DMS 273 (cell line): ENCODE results near the gene LGALS14.
A peak's percentile ranks its signal among the peaks of the same experiment; 100 is the strongest.
"Not testable (repeated sequence)": the region's sequence is repeated elsewhere in the genome, so short reads cannot be mapped to it uniquely, and the experiment has no call there.

Experiments used
- DNase-seq: peaks from one replicate; lab custom pipeline; 2025; ENCODE audit not compliant: unreplicated experiment; lab: John Stamatoyannopoulos, UW

LGALS14 gene, protein sequence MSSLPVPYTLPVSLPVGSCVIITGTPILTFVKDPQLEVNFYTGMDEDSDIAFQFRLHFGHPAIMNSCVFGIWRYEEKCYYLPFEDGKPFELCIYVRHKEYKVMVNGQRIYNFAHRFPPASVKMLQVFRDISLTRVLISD

DNA sequence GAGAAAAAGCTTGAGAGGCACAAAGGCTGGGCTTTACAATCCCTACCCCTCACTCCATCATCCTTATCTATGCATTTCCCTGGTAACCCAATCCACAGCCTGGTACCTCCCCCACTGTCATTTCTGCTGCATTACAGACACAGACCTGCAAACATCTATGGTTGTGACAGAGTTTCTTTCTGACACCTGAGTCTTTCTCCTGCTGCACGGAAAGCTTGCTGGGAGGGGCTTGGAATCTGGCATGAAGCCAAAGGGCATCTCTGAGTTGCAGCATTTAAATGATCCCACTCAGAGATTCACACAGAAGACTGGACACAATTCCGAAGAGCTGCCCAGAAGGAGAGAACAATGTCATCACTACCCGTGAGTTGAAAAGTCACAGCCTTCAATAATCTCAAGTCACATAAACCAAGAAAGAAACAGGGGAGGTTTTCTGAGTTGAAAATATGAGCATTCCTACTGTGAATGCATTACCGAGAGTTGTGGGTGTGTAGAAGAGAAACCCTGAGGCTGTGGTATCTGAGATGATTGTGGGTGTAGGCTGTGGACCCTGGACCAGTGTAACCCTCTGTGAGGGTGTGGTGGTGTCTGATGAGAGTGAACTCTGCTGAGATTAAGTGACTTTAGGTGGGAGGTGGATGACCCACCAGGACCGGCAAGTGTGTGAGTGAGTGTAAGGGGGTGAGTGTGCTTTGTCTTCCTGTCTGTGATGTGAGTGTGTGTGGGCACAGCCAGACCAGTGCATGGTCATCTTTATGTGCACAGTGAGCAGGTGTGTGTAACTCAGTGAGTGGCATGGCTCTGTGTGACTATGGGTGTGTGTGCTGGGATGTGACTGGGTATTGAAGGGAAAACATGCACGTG is at the start of gene LGALS14:
TSS of gene LGALS14 (plus strand) at position 301 of the 864 bp plus-strand sequence. CDS start at position 349, 48 bp downstream.
- DNase-seq = no peak

DNA sequence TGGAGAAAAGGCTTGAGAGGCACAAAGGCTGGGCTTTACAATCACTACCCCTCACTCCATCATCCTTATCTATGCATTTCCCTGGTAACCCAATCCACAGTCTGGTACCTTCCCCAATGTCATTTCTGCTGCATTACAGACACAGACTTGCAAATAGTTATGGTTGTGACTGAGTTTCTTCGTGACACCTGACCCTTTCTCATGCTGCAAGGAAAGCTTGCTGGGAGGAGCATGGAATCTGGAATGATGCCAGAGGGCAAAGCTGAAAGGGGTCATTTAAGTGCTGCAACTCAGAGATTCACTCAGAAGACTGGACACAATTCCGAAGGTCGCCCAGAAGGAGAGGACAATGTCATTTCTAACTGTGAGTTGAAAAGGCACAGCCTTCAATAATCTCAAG is 48.7 kb upstream of the LGALS14 start, which contains the start of gene LGALS16:
TSS of gene LGALS16 (plus strand) at position 301 of the 400 bp plus-strand sequence. CDS start at position 350, 49 bp downstream.
- no peak for DNase-seq

DNA sequence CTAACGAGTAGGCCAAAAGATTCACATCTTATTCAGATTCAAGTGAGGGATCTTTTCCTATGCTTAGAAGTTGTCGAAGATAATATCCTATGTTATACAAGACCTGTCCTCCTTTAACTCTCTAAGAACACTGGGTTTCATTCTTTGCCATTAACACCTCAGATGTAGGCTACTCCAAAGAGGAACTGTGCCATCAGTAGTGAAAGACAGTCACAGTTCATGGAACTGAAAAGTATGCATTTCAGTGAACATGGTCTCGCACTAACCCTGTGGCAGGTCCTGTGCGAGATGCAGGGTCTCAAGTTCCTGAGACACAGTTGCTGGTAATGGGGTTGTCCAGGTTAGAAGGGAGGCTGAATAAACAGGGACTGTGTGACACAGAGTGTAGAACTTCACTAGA is 44.5 kb upstream of the LGALS14 start:
- no peak for DNase-seq

DNA sequence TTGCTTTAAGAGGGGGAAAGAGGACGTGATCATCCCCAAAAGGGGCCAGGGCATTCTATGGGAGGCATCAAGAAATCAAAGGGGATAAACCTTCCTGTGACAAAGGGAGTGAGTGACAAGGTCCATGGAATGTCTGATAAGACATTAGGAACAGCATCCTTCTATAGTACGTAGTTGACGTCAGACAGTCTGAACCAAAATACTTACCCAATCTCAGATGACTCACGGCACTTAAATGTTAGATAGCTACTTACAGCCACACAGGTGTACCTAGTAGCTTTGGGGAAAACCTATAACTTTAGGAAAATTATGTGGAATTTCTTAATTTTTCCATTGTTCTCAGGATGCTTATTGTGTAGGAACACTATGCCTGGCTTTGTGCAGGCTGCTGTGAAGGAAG is 43.6 kb upstream of the LGALS14 start:
- DNase-seq = no peak

DNA sequence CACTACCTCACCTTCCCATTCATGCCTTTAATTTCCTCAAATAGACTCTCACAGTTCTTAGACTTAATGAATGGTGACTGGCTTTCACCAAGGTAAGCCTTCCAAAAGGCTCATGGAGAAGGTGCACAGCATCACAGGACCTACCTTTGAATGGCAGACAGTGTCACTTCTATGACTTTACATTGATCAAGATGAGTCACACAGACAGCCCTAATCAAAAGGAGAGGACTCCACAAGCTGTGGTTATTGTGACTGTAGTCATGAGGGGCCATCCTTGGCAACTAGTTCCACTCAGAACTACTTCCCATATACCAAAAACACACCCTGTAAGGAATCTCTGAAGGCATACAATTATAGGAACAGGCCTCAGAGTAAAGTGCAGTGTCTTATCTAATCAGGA is 42.7 kb upstream of the LGALS14 start:
- DNase-seq = no peak

DNA sequence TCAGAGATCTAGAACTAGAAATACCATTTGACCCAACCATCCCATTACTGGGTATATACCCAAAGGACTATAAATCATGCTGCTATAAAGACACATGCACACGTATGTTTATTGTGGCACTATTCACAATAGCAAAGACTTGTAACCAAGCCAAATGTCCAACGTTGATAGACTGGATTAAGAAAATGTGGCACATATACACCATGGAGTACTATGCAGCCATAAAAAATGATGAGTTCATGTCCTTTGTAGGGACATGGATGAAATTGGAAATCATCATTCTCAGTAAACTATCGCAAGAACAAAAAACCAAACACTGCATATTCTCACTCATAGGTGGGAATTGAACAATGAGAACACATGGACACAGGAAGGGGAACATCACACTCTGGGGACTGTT is 34.4 kb upstream of the LGALS14 start:
- not testable (repeated sequence) for DNase-seq

DNA sequence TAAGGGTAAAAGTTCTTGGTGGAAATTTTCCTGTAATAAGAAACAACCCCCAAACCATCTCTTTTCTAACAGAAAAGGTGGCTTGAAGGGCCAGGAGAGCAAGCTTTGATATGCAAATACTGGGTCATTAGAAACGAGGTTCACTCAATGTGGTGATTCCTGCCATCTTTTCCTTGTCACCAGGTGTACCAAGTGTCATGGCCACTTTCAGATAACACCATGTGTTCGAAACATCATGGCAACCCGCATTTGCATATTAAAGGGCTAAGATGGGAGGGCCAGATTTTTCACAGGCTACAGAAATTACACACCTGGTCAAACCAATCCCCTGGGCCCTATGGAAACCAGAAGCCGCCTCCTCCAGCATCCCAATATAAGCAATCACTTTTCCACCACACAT is 33.3 kb upstream of the LGALS14 start:
- no peak for DNase-seq

DNA sequence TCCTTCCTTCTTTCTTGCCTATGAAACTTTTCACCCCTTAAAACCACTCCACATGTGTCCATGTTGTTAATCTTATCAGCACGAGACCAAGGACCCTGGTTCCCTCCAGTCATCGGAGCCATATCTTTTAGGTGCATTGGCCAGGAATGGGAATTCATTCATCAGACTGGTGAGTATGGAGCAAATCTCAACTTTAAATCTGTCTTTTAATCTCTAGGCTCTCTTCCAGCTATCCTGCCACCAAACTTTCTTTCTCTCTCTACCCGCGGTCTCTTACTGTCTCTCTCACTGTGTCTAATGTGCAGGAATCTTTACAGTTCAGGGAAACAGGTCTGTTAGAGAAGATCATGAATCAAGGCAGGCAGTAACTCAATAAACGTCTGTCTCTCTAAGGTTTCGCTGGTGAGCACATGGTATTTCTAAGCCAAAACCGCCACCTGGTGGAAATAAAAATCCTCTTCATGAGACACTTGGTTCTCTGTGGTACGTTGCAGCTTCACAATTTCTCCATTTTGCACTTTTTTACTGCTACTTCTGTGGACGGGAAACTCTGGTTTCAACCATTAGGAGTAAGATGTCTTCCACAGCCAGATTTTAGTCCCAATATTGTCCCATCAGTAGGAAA is 32.4 kb upstream of the LGALS14 start:
- DNase-seq = peak; percentile 82

DNA sequence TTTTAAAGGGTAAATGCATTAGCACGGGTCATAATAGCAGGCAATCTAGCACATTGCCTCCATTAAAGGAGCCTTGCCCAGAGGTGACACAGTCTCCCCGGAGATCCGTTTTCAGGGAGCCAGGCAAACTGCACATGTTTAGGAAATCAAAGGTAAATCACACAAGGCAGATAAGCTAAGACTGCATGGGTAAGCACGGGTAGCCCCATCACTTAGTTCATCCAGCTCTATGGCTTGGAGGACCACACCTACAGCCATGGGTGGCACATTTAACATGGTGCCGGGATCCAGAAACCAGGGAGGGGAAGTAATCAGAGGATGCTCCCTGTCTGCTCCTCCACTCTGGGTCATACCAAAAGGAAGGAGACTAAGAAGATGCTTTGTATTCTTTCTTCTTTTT is 31.8 kb upstream of the LGALS14 start:
- no peak for DNase-seq

DNA sequence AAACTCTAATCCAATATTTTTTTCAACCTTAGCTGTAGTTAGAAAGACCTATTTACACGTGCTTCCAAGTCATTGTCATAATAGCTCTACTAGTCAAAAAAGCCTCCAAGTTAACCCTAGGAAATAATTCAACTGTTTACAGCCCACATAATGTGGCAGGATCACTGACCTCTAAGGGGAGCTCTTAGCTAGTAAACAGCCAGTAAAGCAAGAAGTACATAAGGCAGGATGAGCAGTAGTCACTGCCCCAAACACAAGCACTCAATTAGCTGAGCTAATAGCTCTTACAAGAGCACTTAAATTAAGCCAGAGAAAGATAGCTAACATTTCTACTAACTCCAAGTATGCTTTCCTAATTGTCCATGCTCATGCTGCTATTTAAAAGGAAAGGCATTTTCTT is 30.4 kb upstream of the LGALS14 start:
- not testable (repeated sequence) for DNase-seq

DNA sequence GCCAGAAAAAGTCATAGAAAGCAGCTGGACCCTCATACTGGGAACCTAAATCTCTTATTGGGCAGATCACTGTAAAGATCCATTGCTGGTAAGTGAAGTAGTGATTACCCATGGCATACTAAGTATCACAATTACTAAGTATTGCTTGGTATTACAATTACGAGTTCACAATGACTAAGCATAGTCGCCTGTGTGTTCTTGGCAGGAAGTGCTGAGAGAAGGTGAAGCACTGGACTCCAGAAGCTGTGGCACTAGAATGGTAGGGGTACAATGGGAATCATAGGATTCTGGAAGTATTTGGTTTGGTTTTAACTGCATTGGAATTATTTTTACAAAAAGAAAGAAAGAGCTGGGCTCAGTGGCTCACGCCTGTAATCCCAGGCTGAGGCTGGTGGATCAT is 28.3 kb upstream of the LGALS14 start:
- DNase-seq = no peak

DNA sequence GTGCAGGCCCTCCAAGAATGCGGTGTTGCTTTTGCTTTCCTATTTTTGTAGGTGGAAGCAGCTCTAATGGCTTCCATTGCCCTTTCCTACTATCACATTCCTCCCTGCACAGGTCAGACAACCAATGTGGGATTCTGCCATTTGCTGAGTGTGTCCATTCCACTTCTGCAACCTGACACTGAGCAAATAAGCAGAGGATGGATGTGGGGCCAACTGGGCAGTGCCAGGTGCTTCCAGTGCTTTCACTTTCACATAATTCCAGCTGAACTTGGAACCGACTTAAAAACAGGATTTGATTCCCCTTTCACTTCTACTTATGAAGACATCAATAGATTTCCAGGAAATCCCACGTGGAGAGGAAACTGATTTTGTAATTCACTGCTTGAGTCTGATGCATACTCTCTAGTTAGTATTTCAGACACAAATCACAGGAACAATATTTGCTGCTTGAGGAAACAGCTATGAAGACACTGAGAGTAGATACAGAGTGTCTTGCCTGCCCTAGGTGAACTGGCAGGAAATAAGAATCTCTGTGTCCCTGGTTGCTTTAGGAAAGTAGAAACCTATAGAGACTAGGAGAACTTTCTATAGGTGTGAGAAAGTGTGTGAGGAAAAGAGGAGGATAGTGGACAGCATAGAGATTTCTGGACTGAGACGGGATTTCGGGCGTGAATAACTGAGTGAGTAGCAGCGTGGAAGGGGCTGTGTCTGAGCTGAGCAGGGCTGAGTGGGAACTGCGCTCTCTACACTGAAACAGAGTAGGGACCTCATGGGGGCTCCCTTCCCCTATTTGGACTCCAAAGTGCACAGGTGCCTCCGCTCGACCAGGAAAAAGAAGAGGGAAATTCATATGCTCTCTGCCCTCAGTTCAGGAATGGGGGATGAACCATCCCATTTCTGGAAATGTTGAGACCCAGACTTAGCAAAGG is 26.1 kb upstream of the LGALS14 start:
- DNase-seq = no peak

DNA sequence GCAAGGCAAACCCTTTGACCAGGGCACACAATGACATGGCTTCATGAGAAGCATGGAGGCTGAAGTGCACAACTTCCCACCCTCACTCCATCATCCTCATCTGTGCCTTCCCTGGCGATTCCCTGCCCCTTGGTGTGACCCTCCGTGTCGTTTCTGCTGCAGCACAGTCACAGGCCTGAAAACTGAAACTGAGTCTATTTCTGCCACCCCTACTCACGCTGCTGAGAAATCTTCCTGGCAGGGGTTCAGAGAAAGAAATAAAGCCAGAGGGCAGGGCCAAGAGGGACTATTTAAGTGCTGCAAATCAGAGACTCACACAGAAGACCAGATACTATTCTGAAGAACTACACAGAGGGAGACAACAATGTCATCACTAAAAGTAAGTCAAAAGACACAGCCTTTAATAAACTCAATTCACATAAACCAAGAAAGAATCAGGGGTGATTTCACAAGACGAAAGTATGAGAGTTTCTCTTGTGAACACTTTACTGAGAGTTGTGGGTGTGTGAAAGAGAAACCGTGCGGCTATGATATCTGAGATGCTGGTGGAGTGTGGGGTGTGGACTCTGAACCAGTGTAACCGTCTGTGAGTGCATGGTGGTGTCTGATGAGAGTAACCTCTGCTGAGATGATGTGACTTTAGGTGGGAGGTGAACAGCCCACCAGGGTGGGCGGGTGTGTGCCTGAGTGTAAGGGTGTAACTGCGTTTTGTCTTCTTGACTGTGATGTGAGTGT is 25.1 kb upstream of the LGALS14 start:
- DNase-seq = no peak

DNA sequence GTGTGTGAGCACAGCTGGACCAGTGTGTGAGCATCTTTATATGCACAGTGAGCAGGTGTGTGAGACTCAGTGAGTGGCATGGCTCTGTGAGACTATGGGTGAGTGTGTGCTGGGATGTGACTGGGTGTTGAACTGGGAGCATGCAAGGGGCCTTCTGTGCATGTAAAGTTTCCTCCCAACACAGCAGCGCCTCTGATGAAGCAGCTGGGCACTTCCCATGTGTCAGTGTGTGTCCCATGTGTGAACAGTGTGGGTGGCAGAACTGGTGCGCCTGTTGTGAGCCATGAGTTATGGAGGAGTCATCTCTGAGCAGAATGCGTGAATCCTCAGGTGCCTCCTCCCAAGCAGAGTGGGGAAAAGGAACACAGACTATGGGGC is 24.5 kb upstream of the LGALS14 start:
- no peak for DNase-seq

DNA sequence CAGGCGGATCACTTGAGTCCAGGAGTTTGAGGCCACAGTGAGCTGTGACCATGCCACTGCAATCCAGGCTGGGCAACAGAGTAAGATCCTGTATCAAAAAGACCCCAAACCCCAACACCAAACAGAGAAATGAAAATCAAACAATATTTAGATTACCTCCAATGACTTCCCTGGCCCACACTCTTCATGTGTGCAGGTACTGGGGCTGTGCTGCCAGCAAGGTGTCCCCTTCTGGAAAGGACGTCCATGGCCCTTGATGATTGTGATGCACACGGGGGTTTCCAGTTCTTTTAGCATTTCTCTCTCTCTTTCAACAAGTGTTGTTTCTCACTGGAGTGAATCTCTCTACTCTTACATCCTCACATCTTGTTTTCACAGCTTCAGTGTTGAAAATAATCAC is 23.7 kb upstream of the LGALS14 start:
- no peak for DNase-seq

DNA sequence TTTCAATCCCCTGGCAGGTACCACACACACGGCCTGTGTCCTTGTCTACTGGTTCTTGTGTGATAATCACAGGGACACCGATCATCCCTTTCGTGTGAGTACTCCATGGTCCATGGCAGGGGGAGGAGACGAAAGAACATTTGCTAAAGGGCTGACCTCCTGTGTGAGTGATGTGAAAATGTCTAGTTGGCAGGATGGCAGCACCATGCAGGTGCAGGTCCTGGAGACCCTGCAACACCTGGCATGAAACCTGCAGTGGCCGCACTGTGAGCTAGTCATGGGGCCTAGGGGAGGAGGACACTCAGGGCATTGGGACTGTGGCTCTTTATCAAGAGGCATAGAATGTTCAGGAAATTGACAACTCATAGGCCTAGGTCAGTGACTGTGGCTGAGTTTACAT is 22.9 kb upstream of the LGALS14 start:
- no peak for DNase-seq

DNA sequence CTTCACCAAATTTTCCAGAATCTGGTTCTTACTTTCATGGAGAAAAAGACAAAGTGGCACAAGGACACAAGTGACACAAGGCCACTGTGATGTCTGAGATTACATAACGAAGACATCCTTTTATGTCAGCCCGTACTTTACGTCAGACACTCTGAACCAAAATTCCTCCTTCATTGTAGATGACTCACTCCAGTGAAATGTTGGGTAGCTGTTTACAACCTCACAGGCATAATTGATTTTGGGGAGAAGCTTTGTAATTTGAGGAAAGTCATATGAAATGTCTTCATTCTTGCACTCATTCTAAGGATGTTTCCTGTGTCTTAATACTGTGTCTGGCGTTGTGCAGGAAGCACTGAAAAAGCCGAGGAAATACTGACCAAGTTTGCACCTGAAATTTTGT is 20.0 kb upstream of the LGALS14 start:
- DNase-seq = no peak

DNA sequence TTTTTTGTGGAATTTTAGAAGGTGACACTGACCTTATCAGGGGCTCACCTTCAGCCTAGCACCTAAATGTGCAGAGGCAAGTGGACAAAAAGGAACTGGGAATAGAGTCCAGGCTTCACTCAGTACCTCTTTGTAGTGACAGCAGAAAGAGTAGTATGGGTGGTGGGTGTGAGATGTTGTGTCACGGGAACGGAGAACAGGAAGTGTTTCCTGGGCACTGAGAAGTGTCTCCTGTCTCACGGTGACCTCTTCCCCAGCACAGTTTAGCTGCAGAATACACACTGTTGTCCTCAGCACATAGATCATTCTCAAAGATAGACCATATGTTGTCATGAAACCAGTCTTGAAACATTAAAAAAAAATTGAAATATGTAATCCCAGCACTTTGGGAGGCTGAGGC is 17.5 kb upstream of the LGALS14 start:
- no peak for DNase-seq

DNA sequence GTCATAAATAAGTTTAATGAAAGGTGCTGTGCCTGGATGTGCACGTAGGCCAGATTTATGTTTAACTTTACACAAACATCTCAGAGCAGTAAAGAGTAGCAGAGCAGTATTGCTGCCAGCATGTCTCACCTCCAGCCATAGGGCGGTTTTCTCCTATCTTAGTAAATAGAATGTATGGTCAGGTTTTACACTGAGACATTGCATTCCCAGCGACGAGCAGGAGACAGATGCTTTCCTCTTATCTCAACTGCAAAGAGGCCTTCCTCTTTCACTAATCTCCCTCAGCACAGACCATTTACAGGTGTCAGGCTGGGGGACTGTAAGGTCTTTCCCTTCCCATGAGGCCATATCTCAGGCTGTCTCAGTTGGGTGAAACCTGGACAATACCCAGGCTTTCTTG is 15.6 kb upstream of the LGALS14 start:
- not testable (repeated sequence) for DNase-seq

DNA sequence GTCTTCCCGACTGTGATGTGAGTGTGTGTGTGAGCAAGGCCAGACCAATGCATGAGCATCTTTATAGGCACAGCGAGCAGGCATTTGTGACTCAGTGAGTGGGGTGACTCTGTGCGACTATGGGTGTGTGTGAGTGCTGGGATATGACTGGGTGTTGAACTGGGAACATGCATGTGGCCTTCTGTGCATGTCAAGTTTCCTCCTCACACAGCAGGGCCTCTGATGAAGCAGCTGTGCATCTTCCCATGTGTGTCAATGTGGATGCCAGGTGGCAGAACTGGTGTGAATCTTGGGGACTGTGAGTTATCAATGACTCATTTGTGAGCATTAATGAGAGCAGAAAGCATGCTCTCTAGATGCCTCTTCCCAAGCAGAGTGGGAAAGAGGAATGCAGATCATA is 12.1 kb upstream of the LGALS14 start:
- no peak for DNase-seq
